ENCODE data around the gene ST7L. TPM values are rescaled to one million over a fixed set of nuclear protein-coding genes. Genes with fewer than 3 reads are reported as not detected.

ST7L gene
- total and polyA plus RNA-seq, 9 of the 15 experiments (the other 6 are each of a cell fraction or from before 2014, with no cell fraction given), result 9.0 to 32.5 (median 26.6) TPM

DNA sequence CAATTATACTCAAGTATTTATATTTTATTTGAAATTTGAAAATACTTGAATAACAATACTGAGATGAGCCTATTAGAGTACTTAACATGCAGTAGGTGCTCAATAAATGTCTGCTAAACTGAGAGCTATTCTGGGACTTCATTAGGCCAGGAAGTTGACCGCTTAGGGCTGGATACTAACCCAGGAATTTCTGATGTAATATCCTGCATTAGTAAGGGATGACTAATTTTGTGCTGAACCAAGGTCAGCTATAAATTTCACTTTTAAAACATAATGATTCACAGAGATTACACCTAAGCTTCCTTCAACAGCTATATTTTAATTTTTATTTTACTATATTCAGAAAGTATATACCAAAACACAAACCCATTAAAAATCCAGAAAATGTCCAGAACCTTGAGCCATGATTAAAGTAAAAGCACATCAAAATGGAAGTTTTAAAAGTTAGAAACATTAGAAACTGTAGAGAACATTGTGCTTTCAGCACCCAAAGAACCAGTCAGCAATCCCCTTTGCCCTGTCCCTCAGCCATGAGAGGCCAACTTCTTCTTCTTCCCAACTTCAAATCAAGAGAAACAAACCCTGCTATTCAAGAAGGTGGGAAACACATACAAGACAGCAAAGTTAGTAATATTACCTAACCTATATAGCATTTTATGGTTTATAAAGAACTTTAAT lies 74.8 kb downstream of the ST7L start:
- H4K20me1 ChIP-seq (replicated peaks; ENCODE audit: control insufficient read depth, insufficient read depth, low read length), result no peaks in the 10 kb centered on the region
- ChIA-PET CTCF (ENCODE audit: low intra/inter-chr PET ratio) (no interaction called here), POLR2A (interaction anchor here (0.5 to 2.0 kb wide), 5 partner anchors 14 to 1095 kb away, joined by 3 to 5 read pairs (median 3); no protein-coding TSS in a partner anchor)
- 46% methylated on average over 1 of the region's 1 CpG for WGBS (ENCODE audit: insufficient coverage, low coverage, missing lambda C conversion rate)
- H3K27me3 ChIP-seq (ENCODE audit: control insufficient read depth in 2 of 2, insufficient read depth in 2 of 2, low read length in 2 of 2), result no peaks in the 10 kb centered on the region
- intact Hi-C loops (cut with micrococcal nuclease), result no loop called here
- peak in 1 of 4 experiments; percentile 10 for DNase-seq (ENCODE audit: extremely low read depth in 1 of 4, low spot score in 3 of 4)
- H2AFZ ChIP-seq (ENCODE audit: low read depth, low read length), result no peak overlapping the region
- no peaks in the 10 kb centered on the region for H3K79me2 ChIP-seq (ENCODE audit: control insufficient read depth, insufficient read depth, low read length)
- no peaks in the 10 kb centered on the region for H3K9me3 ChIP-seq (replicated peaks; ENCODE audit: control insufficient read depth, insufficient read depth, low read depth, low read length)
- BruUV-seq (replicated peaks), result no TSS peak
- H3K9ac ChIP-seq (ENCODE audit: insufficient read depth in 1 of 2, low read depth in 2 of 2, low read length in 2 of 2), result no peak overlapping the region
- no peak for FAIRE-seq
- peak; percentile 63 for ATAC-seq
- no peaks in the 10 kb centered on the region for H3K4me1 ChIP-seq (replicated peaks in 1 of 2; ENCODE audit: control insufficient read depth in 2 of 2, insufficient read depth in 2 of 2, low read length in 2 of 2)
- in situ Hi-C loops (cut with MboI), result no loop called here
- H3K9me1 ChIP-seq (ENCODE audit: control insufficient read depth, insufficient read depth, low read length), result no peaks in the 10 kb centered on the region
- no peak overlapping the region for H3K27ac ChIP-seq (ENCODE audit: extremely low read depth, low read depth, low read length)
- H3K4me3 ChIP-seq, result no peak overlapping the region
- H3K36me3 ChIP-seq (ENCODE audit: control insufficient read depth, insufficient read depth, low read length), result peaks cover 3% of the 10 kb centered on the region; the same call in 1 of the 3 replicates
- H3K4me2 ChIP-seq (ENCODE audit: insufficient read depth, low read length), result no peak overlapping the region
- TF ChIP-seq, protein P1, sequence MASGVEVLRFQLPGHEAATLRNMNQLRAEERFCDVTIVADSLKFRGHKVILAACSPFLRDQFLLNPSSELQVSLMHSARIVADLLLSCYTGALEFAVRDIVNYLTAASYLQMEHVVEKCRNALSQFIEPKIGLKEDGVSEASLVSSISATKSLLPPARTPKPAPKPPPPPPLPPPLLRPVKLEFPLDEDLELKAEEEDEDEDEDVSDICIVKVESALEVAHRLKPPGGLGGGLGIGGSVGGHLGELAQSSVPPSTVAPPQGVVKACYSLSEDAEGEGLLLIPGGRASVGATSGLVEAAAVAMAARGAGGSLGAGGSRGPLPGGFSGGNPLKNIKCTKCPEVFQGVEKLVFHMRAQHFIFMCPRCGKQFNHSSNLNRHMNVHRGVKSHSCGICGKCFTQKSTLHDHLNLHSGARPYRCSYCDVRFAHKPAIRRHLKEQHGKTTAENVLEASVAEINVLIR (CRISPR knock-in tag; IDR thresholded peaks at IDR 0.05), result 0 out of 2 replicates have a peak, but pooled peaks have one; percentile 13
- TF ChIP-seq, protein P2, sequence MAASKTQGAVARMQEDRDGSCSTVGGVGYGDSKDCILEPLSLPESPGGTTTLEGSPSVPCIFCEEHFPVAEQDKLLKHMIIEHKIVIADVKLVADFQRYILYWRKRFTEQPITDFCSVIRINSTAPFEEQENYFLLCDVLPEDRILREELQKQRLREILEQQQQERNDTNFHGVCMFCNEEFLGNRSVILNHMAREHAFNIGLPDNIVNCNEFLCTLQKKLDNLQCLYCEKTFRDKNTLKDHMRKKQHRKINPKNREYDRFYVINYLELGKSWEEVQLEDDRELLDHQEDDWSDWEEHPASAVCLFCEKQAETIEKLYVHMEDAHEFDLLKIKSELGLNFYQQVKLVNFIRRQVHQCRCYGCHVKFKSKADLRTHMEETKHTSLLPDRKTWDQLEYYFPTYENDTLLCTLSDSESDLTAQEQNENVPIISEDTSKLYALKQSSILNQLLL (CRISPR knock-in tag; IDR thresholded peaks at IDR 0.05; ENCODE audit: borderline replicate concordance), result no peak
- TF ChIP-seq, protein P3, sequence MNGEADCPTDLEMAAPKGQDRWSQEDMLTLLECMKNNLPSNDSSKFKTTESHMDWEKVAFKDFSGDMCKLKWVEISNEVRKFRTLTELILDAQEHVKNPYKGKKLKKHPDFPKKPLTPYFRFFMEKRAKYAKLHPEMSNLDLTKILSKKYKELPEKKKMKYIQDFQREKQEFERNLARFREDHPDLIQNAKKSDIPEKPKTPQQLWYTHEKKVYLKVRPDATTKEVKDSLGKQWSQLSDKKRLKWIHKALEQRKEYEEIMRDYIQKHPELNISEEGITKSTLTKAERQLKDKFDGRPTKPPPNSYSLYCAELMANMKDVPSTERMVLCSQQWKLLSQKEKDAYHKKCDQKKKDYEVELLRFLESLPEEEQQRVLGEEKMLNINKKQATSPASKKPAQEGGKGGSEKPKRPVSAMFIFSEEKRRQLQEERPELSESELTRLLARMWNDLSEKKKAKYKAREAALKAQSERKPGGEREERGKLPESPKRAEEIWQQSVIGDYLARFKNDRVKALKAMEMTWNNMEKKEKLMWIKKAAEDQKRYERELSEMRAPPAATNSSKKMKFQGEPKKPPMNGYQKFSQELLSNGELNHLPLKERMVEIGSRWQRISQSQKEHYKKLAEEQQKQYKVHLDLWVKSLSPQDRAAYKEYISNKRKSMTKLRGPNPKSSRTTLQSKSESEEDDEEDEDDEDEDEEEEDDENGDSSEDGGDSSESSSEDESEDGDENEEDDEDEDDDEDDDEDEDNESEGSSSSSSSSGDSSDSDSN (IDR thresholded peaks at IDR 0.05; ENCODE audit: borderline replicate concordance in 1 of 2, low read depth in 2 of 2, low read length in 2 of 2), result no peak
- TF ChIP-seq MEF2D (tag; conservative IDR thresholded peaks at IDR 0.05; ENCODE audit: low read depth) (0 out of 2 replicates have a peak, but pooled peaks have one; percentile 22), FOSL1 (tag; conservative IDR thresholded peaks at IDR 0.05) (peak; percentile 92), CBFA2T3 (IDR thresholded peaks at IDR 0.05) (no peak), SOX6 (IDR thresholded peaks at IDR 0.05) (0 out of 2 replicates have a peak, but pooled peaks have one; percentile 16), BACH1 (tag; IDR thresholded peaks at IDR 0.05) (peak; percentile 40; the same call in 1 of the 2 replicates), NBN (IDR thresholded peaks at IDR 0.05; ENCODE audit: low read depth) (no peak), ZNF77 (CRISPR knock-in tag; IDR thresholded peaks at IDR 0.05) (no peak), RBM25 (IDR thresholded peaks at IDR 0.05; ENCODE audit: low read depth, low read length, severe bottlenecking) (peak; percentile 15)
- TF ChIP-seq, protein P4, sequence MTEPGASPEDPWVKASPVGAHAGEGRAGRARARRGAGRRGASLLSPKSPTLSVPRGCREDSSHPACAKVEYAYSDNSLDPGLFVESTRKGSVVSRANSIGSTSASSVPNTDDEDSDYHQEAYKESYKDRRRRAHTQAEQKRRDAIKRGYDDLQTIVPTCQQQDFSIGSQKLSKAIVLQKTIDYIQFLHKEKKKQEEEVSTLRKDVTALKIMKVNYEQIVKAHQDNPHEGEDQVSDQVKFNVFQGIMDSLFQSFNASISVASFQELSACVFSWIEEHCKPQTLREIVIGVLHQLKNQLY (CRISPR knock-in tag; conservative IDR thresholded peaks at IDR 0.05), result no peak
- TF ChIP-seq, protein P5, sequence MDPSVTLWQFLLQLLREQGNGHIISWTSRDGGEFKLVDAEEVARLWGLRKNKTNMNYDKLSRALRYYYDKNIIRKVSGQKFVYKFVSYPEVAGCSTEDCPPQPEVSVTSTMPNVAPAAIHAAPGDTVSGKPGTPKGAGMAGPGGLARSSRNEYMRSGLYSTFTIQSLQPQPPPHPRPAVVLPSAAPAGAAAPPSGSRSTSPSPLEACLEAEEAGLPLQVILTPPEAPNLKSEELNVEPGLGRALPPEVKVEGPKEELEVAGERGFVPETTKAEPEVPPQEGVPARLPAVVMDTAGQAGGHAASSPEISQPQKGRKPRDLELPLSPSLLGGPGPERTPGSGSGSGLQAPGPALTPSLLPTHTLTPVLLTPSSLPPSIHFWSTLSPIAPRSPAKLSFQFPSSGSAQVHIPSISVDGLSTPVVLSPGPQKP (CRISPR knock-in tag; IDR thresholded peaks at IDR 0.05), result no peak
- TF ChIP-seq, protein P6, sequence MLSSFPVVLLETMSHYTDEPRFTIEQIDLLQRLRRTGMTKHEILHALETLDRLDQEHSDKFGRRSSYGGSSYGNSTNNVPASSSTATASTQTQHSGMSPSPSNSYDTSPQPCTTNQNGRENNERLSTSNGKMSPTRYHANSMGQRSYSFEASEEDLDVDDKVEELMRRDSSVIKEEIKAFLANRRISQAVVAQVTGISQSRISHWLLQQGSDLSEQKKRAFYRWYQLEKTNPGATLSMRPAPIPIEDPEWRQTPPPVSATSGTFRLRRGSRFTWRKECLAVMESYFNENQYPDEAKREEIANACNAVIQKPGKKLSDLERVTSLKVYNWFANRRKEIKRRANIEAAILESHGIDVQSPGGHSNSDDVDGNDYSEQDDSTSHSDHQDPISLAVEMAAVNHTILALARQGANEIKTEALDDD (IDR thresholded peaks at IDR 0.05), result 0 out of 2 replicates have a peak, but pooled peaks have one; percentile 23

All from K562 (cell line).